HG02981 (cell line): ENCODE measurements around the gene MT1H.
"Not testable (repeated sequence)": the region's sequence is repeated elsewhere in the genome, so short reads cannot be mapped to it uniquely, and the experiment has no call there.

Source experiments
- ATAC-seq: cut with Tn5 transposase; IDR thresholded peaks from one replicate; pipeline ENCODE4 v1.9.1; 2021; ENCODE audit warnings: mild to moderate bottlenecking, moderate library complexity; ENCODE audit not compliant: unreplicated experiment

The MT1H gene

DNA sequence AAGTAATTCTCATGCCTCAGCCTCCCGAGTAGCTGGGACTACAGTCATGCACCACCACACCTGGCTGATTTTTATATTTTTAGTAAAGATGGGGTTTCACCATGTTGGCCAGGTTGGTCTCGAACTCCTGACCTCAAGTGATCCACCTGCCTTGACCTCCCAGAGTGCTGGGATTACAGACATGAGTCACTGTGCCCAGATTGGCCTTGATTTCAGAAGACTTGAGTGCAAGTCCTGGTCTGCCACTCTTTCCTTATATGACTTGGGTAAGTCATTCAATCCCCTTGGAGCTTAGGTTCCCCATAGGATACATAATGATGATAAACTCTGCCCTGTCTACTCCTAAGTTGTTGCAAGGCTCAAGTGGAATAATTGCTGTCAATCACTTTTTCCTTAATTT lies 47.9 kb downstream of the MT1H start:
- ATAC-seq = not testable (repeated sequence)
